HG03139 (cell line): ENCODE measurements around the gene BICRAL.
A peak's percentile ranks its signal among the peaks of the same experiment; 100 is the strongest.

Experiments
- ATAC-seq: cut with Tn5 transposase; IDR thresholded peaks from one replicate; pipeline ENCODE4 v1.9.1; 2021; ENCODE audit not compliant: unreplicated experiment

The BICRAL gene

DNA sequence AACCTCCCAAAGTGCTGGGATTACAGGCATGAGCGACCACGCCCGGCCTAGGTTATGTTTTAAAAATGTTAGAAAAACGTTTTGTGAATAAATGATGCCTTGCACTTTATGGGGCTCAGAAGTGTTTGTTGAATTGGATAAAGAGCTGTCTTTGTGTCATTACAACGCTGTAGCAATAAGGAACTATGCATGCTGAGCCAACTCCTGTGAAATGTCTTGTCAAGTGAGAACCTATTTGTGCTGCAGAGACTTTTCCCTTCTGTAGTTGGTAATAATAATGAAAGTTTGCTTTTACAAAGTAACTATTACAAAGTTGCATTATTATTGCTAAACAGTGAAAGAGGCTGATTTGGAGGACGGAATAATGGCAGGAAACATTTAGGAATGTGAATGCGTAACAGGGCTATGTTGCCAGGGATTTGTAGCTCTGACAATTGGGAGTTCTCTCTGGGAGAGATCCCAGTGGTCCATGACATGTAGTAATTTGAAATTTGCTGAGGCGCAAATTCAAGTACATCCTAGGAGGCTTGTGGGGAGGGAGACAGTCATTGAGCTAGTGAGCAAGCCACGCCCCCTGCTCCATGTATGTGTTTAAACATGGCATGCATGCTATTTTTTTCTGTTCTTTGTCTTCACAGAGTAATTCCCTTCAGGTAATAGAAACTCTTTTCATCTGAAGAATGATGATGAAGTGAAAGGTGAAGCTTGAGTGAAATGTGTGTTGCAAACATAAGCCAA, 16.8 kb upstream of the BICRAL start:
- ATAC-seq, result no peak

DNA sequence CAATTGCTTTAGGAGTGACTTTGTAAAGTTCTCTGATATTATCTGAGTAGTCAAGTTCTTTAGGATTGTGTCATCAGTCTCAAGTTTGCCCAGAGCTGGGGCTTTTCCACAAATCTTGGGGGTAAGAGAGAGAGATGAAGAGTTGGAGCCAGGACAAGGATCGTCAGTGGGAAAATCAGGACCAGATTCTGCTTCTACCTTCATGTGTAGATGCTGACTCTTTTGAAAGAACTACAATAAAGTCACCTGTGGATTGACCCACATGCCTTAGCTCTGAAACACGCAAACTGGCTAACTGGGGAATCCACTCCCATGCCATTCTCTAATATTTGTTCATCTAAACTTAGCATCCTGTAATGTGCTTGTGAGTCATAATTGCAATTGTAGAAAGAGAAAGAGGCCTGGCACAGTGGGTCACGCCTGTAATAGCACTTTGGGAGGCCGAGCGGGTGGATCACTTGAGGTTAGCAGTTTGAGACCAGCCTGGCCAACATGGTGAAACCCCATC, 15.6 kb upstream of the BICRAL start:
- ATAC-seq, result no peak

DNA sequence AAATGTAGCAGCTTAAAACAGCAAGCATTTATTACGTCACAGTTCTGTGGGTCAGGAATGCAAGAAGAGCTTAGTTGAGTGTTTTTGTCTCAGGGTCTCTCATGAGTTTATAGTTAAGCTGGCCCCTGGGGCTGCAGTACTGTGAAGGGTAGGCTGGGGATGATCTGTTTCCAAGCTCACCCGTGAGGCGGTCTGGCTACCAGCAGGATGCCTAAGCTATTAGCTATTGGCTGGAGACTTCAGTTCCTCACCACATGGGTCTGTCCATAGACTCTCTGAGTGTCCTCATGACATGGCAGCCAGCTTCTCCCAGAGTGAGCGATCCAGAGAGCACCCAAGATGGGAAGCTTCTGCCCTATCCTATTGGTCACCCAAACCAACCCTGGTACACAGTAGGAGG, 12.8 kb upstream of the BICRAL start:
- no peak for ATAC-seq

DNA sequence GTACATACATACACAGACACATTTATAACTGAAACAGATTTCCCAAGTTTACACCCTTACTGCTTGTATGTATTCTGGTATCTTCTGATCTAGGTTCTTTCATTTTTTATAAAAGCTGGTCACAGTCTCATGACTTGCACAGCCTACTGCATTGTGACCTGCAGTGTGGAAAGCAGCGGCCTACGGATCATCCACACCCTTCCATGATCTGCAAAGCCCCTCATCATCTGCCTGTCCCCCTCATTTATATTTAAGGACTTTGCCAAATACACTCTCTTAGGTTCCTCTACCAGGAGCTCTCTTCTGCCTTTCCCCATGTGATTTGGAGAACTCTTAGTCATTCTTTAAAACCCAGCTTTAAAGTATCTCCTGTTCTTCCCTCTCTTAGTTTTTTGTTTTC, 12.0 kb upstream of the BICRAL start:
- no peak for ATAC-seq

DNA sequence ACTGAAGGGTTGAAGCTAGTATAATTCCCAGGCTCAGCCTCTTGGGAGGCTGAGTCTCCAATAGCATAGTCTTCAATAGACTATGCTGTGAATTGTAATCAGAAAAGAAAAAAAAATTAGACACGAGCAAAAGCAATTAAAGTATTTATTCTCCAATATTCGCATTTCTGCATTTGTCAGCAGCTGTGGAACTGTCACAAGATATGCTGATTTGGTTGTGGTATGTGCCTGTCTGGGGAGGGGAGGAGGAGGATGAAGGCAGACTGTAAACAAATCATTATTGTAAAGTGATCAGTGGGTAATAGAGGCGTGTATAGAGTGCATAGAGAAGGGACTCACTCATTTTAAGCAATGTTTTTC, 10.1 kb upstream of the BICRAL start:
- no peak for ATAC-seq

DNA sequence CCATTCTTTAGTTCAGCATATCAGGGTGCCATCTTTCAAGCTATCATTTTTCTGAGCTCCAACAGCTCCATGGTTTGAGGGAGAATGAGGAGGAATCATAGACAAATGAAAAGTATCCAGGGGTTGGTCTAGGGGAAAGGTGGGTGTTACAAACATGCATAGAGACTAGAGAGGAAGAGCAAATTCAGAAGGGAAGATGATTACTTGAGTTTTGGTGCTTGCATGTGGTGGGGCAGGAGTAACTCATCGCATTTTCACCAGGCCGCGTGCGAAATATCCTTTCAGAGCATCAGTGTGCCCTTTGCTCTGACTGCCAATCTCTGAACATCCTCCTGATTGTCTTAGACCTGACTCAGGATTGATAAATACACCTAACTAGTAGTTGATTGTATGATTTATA, 7.7 kb upstream of the BICRAL start:
- ATAC-seq, result no peak

DNA sequence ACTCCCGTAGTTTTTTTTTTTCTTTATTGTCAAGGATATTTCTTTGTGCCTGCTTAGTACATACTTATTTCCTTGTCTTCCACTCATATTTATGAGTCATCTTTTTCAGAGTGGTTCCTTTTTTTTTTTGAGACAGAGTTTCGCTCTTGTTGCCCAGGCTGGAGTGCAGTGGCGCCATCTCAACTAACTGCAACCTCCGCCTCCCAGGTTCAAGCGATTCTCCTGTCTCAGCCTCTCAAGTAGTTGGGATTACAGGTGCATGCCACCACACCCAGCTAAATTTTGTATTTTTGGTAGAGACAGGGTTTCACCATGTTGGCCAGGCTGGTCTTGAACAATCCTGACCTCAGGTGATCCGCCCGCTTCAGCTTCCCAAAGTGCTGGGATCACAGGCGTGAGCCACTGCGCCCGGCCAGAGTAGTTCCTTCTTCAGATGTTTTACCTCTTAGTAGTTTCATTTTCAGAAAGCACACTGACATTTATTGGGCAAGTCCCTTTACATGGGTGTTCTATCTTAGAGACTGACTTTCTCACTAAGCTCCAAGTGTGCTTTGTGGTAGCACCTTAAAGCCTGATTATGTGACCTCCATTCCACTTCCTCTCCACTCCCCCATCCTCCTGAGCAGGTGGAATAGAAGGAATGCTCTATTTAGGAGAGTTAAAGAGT, 6.9 kb upstream of the BICRAL start:
- peak; percentile 28 for ATAC-seq

DNA sequence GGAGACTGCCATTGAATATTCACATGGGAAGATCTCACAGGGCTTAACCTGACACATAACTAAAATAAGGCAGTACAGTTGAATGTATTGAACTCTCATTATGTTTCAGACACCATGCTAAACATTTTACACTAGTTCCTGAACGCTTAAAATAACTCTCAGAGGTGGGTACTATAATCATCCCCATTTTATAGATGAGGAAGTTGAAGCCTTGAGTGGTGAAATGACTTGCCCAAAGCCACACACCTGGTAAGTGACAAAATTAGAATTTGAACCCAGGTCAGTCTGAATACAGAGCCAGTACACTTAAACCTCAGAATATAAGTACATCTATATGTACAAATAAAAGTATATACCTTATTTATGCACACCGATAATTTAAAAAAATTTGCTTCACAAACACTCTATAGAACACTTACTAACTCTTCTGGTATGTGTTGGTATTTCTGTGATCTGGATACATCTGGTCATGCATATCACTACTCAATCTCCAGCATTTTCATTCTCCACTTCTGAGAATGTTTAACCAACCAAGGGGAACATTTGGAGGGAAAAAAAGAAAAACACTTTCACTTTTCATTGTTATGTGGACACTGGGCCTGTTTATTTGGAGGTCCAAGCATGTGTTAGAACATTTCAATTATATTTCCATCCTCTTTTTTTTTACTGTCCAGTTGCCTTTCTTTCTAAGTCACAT, 4.6 kb upstream of the BICRAL start:
- no peak for ATAC-seq

DNA sequence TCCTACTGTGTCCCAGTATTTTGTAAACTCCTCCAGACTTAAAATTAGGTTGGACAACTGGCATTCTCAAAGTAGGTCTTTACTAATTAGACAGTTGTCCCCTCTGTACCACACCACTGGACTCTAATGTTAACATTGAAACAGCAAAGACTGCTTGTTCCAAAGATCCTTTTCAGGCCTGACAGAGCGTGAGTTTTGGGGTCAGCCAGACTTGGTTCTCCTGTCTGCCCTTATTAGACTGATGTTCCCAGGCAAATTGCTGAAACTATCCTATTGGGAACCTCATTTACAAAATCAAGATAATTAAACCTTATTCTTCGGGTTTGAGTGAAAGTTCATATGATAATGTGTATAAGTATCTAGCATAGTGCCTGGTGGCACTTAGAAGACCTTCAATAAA, 3.7 kb upstream of the BICRAL start:
- no peak for ATAC-seq

DNA sequence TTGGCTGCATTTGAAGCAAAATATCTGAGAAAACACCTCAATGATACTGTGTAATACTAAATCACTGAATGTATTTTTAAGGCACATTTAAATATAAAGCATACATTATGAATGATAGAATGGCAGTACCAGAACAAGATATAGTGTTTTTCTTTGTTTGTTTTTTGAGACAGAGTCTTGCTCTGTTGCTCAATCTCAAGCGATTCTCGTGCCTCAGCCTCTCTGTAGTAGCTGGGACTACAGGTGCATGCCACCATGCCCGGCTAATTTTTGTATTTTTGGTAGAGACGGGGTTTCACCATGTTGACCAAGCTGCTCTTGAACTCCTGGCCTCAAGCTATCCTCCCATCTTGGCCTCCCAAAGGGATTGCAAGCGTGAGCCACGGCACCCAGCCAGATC, 2.3 kb upstream of the BICRAL start:
- no peak for ATAC-seq

DNA sequence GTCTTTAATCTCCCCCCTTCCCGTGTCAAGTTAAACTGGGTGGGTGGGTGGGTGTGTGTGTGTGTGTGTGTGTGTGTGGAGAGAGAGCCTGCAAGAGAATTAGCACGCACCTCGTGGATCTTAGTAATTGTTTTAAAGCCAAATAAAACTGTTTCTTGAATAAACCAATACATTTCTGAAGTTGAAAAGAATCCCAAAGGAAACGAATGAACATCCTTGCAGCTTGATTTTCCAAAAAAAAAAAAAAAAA, 381 bp upstream of the BICRAL start:
- ATAC-seq, result no peak

DNA sequence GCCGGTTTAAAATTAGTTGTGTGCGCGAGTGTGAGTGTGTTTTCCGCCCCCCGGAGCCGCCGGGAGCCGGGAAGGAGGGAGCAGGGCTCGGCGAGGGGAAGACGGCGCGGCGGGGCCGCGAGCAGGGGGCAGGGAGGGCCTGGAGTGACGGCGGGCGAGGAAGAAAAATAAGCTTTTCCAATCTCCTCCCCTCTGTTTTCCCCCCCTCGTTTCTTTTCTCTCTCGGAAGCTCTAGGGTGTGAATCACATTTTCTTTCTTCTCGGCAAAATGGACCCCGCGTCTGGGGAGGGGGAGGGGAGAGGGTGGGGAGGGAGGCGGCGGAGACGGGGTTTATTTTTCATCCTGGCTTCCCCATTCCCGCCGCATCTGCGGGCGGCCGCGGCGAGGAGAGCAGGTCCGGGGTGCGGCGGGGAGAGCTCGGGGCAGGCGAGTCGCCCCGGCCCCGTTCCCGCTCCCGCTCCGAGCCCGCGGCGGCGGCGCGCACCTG, 881 bp downstream of the BICRAL start:
- ATAC-seq, result no peak

DNA sequence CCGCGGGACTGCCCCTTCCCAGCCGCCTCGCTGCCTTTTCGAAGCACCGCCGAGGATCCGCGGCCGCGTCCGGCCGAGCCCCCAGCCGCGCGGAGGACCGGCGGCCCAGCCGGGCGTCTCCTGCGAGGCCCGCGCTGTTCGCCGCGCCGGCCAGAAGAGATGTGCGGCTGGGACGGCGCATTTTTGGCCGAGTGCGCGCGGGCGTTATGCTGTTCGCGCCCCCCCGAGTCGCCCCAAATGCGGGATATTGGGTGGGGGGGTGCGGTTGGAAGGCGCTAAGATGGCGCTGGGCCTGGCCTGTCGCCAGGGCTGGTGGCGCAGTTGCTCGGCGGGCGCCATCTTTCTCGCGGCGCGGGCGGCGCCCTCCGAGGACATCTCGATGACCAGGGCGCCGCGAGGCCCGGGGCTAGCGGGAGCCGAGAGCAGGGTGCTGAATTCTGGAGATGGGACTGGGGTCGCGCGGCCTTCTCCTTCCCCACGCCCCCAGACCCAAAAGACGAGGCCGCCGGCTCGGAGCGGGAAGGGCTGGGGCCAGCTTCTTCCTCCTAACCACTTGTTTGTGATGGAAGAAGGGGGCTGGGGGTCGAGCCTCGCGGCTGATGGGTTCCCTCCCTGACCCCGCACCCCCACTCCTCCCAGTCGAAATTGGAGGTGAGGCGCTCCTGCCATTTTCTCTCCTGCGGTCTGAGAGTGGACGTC, 1.5 kb downstream of the BICRAL start:
- no peak for ATAC-seq

DNA sequence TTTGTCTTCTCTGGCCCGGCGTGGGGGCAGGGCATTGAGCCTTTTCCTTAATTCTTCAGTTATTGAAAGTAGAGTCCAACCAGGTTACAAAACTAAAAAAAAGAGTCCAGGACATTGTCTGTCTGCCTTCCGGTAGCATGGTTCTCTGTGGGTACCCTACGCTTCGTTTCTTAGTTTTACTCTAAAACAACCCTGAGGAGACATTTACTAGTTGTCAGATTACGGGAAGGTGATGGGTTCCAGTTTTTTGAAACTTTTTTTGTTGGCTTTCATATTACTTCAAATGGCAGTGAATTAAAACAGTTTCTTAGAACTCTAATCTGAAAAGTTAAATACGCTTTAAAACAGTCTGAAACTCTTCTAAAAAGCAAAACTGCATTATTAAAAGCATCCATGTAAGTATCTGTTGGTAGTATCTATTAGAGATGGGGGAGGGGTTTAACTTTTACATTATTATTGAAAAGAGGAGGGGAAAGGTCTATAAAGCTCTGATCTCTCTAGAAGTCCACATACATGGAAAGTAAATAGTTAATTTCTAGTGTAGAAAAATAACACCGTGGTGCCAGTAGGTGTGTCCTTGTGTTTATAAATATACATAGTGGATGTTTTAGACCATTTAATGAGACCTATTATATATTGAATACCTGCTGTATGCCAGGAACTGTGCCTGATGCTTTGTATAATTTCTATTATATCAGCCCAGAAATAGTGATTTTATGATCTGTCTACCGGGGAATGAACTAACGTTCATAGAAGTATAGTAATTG, 2.2 kb downstream of the BICRAL start:
- no peak for ATAC-seq

DNA sequence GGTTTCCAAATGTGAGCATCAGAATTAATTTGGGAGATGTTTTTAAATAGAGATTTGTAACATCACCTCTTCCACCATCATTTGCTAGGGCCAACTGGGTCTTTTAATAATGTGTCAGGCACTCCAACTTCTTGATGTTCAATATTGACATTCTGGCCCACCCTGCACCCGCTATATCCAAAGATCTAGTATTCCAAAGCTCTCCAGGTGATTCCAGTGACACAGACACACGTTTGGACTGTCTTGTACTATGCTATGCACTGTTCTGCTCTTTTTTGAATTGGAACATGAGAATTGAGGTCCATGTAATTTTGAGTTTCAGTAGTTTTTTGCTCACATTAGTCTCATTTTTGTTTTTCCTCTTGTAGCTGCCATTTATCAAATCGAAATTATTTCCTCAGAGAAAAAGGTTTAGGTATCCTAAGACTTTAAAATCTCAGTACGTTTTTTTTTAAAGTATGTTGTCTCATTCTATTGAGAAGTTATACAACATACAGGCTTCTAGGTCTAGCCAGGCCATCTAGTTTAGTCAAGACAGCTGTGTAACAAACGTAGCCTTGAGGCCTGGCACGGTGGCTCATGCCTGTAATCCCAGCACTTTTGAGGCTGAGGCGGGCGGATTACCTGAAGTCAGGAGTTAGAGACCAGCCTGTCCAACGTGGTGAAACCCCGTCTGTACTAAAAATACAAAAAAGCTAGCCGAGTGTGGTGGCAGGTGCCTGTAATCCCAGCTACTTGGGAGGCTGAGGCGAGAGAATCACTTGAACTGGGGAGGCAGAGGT, 3.1 kb downstream of the BICRAL start:
- ATAC-seq, result no peak

DNA sequence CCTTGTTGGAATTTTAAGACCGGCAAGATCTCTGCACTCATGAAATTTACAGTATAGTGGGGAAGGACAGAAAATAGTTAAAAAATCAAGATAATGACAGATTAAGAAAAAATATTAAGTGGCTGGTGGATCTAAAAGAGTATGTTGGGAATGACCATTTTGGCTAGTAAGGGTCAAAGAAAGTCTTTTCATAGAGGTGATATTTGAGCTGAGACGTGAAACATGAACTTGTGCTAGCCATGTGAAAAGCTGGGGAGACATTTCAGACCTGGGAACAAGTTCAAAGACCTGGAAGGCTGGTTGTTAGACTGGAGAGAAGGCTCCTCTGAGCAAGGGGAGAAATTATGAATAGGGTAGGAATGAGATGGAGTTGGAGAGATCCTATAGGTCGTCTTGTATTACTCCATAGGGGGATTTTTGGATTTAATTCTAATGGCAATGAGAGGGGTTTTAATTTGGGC, 4.7 kb downstream of the BICRAL start:
- no peak for ATAC-seq

DNA sequence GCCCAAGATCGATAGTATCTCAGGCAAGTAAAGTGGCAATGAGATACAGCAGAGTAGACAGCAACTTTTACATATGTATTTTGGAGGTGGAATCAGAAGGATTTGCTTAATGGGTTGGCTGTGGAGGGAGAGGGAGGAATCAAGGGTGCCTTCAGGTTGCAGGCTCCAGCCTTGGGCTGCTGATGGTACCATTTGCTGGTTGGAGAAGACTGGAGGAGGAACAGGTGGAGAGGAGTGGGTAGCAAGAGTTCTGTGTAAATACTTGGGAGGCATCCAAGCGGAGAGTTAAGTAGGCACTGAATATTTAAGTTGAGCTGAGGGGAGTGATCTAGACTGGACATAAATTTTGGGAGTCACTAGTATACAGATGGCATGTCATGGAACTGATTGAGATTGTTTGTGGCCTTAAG, 5.2 kb downstream of the BICRAL start:
- ATAC-seq, result no peak

DNA sequence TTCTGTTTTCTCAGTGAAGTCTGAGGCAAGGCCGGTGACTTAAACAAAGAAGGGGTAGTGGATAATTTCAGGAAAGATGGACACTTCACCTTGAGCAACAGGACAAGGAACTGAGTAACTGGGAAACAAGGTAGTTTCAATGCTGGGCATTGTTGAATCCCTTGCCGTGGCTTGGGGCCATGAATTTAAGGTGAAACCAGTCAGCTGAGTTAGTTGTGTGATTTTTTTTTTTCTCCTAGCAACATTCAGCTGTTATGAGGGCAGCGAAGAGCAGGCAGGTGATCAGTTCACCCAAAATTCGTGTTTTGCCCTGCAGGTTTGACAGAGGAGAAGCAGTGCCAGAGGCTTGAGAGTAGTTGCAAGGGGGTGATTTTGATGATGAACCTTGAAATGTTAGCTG, 6.8 kb downstream of the BICRAL start:
- ATAC-seq, result no peak

DNA sequence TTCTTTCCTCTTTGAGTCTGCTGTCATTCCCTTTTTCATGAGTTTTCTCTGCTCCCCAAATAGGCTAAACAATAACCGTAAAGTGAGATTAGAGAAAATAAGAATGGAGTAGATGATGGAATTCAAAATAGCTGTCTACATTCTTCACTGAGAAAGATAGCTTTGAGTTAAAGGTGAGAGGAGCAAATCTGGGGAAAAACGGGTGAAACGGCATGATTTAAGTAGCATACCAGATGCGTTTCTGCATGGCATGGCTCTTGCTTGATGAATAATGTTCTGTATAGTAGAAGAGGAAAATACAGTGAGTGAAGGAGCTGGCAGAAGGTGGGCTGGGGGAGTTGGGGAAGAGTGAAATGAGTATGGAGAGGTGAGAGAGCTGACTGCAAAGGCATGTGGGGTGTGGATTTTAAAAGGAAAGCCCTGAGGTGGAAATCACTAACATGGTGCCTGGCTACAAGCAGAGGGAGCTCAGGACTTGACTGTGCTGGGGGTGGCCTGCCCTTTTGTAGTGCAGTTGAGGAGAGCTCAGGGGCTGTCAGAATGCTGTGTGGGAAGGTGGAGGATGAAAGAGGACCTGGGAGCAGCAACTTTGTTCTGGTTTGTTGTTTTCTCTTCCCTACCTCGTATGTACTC, 8.8 kb downstream of the BICRAL start:
- ATAC-seq, result no peak
